ENCODE data around the gene ERGIC1.
"Not testable (repeated sequence)": the region's sequence is repeated elsewhere in the genome, so short reads cannot be mapped to it uniquely, and the experiment has no call there.

Gene ERGIC1

GRCh38 chr5:172830275-172830799 lies 3.7 kb upstream of the ERGIC1 start:
- no peak for DNase-seq

GRCh38 chr5:172830876-172831662 lies 3.0 kb upstream of the ERGIC1 start:
- no peak for DNase-seq

GRCh38 chr5:172832383-172833315 lies 1.4 kb upstream of the ERGIC1 start:
- DNase-seq: no peak

- DNase-seq: no peak
These were observed 722 bp upstream of the ERGIC1 start for GRCh38 chr5:172833372-172833685.

- no peak for DNase-seq
These were observed 601 bp downstream of the ERGIC1 start for GRCh38 chr5:172834415-172835289.

- no peak for DNase-seq
These were observed 1.4 kb downstream of the ERGIC1 start for GRCh38 chr5:172835290-172835993.

- no peak for DNase-seq
These were observed 1.9 kb downstream of the ERGIC1 start for GRCh38 chr5:172835994-172836356.

- peak; percentile 97 for DNase-seq
These were observed 3.6 kb downstream of the ERGIC1 start for GRCh38 chr5:172837640-172838039.

- DNase-seq: no peak
These were observed 4.3 kb downstream of the ERGIC1 start for GRCh38 chr5:172838151-172838875.

GRCh38 chr5:172839669-172840431 lies 5.8 kb downstream of the ERGIC1 start:
- no peak for DNase-seq

GRCh38 chr5:172840432-172841154 lies 6.5 kb downstream of the ERGIC1 start:
- DNase-seq: no peak

- no peak for DNase-seq
These were observed 7.2 kb downstream of the ERGIC1 start for GRCh38 chr5:172841256-172841655.

GRCh38 chr5:172843825-172844576 lies 9.9 kb downstream of the ERGIC1 start:
- no peak for DNase-seq

GRCh38 chr5:172844577-172844838 lies 10.5 kb downstream of the ERGIC1 start:
- DNase-seq: no peak

GRCh38 chr5:172845154-172845553 lies 11.1 kb downstream of the ERGIC1 start:
- DNase-seq: no peak

GRCh38 chr5:172845576-172845975 lies 11.5 kb downstream of the ERGIC1 start:
- DNase-seq: no peak

- DNase-seq: no peak
These were observed 12.2 kb downstream of the ERGIC1 start for GRCh38 chr5:172846249-172846648.

- no peak for DNase-seq
These were observed 12.6 kb downstream of the ERGIC1 start for GRCh38 chr5:172846677-172847076.

- not testable (repeated sequence) for DNase-seq
These were observed 13.5 kb downstream of the ERGIC1 start for GRCh38 chr5:172847584-172847983.

GRCh38 chr5:172848419-172848818 lies 14.4 kb downstream of the ERGIC1 start:
- no peak for DNase-seq
